ENCODE measurements around the gene ELP4. TPM values are rescaled to one million over a fixed set of nuclear protein-coding genes. Genes with fewer than 3 reads are reported as not detected.
A peak's percentile ranks its signal among the peaks of the same experiment; 100 is the strongest.

The ELP4 gene
- polyA plus RNA-seq, 3 donors = 6.0 to 17.8 (median 16.4) TPM

DNA sequence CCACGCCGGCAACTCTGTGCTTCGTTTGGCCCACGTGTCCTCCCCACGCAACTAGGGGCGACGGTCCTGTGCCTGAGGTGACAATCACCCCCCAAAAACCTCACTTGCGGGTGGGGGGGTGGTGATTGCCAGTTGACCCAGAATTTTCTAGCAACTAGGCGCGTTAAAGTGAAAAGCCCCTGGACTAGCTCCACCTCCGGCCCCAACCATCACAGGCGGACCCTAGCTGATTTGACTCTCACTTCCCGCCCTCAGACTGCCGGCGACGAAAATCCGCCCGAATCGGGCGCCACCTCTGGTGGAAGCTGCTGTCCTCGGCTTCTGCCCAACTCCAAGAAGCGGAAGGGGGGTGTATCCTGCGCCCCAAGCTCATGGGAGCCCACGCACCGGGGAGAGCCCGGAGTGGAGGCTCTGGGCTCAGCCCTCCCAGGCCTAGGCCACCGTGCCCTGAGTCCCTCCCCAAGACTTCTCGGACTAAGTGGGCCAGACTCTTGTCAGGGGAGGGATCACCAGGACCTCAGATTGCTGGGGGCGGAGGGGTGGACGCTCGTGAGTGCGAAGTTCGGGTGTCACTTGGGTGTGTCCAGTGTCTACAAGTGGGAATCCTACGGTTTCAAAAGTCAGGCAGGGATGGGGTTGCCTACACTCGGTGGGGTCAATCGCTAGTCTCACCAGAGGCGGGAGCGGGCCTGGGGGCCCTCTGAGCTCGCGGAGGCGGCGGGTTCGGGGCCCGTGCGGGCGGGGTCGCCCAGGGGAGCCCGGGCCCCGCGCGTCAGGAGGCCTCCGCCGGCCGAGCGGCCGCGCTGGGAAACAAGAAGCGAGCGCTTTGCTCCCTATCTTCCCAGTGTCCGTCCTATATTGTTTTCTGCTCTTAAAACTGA, 289.2 kb downstream of the ELP4 start:
- Mint-ChIP-seq H3K4me1 (peaks cover 28% of the 10 kb centered on the region), H3K4me3 (peak overlapping the region in 1 of 2 donors; percentile 88), H3K9me3 (peaks cover 6 to 39% (median 36%) of the 10 kb centered on the region in 7 donors), H3K36me3 (peaks cover 11 to 25% of the 10 kb centered on the region in 2 donors), H3K27ac (no peak overlapping the region), H3K27me3 (ENCODE audit: low read depth in 3 of 3) (peaks cover 93 to 95% (median 95%) of the 10 kb centered on the region in 3 donors)
- Histone ChIP-seq H3K27ac (ENCODE audit: low read depth in 1 of 2, low read length in 2 of 2) (no peak overlapping the region), H3K9me3 (replicated peaks in 1 of 2; ENCODE audit: control insufficient read depth in 1 of 2, insufficient read depth in 1 of 2, low read length in 2 of 2) (peaks cover 6 to 46% of the 10 kb centered on the region in 2 donors), H3K36me3 (replicated peaks in 1 of 2; ENCODE audit: control insufficient read depth in 1 of 2, insufficient read depth in 2 of 2, low read length in 2 of 2) (no peaks in the 10 kb centered on the region), H4K20me1 (ENCODE audit: insufficient read depth, low read length) (no peaks in the 10 kb centered on the region), H3K9ac (ENCODE audit: insufficient read depth, low read length, poor library complexity, severe bottlenecking) (no peak overlapping the region), H3K4me1 (ENCODE audit: control insufficient read depth in 1 of 2, insufficient read depth in 2 of 2, low read length in 2 of 2) (peaks cover 0 to 12% of the 10 kb centered on the region in 2 donors), H2AFZ (ENCODE audit: insufficient read depth, low read depth, low read length, poor library complexity, severe bottlenecking) (no peak overlapping the region), H3K27me3 (ENCODE audit: control insufficient read depth in 2 of 2, insufficient read depth in 2 of 2, low read length in 2 of 2) (peaks cover 93 to 100% of the 10 kb centered on the region in 2 donors), H3K4me2 (replicated peaks; ENCODE audit: extremely low read depth, low read length, poor library complexity, severe bottlenecking) (no peak overlapping the region), H3K79me2 (ENCODE audit: insufficient read depth, low read length) (no peaks in the 10 kb centered on the region), H3K4me3 (replicated peaks in 1 of 3; ENCODE audit: low read depth in 2 of 3, low read length in 3 of 3) (no peak overlapping the region)
- DNase-seq = no peak
- 5% methylated on average over 51 of the region's 60 CpGs for WGBS (ENCODE audit: insufficient coverage)
- intact Hi-C loops (cut with micrococcal nuclease) = no loop called here
- TF ChIP-seq, protein P1, sequence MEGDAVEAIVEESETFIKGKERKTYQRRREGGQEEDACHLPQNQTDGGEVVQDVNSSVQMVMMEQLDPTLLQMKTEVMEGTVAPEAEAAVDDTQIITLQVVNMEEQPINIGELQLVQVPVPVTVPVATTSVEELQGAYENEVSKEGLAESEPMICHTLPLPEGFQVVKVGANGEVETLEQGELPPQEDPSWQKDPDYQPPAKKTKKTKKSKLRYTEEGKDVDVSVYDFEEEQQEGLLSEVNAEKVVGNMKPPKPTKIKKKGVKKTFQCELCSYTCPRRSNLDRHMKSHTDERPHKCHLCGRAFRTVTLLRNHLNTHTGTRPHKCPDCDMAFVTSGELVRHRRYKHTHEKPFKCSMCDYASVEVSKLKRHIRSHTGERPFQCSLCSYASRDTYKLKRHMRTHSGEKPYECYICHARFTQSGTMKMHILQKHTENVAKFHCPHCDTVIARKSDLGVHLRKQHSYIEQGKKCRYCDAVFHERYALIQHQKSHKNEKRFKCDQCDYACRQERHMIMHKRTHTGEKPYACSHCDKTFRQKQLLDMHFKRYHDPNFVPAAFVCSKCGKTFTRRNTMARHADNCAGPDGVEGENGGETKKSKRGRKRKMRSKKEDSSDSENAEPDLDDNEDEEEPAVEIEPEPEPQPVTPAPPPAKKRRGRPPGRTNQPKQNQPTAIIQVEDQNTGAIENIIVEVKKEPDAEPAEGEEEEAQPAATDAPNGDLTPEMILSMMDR (IDR thresholded peaks at IDR 0.05) = no peak

GRCh38 chr11:31799435-31800397, 290.1 kb downstream of the ELP4 start:
- no peaks in the 10 kb centered on the region for H3K36me3 ChIP-seq (replicated peaks in 1 of 2; ENCODE audit: control insufficient read depth in 1 of 2, insufficient read depth in 2 of 2, low read length in 2 of 2)
- no peak overlapping the region for H3K4me3 ChIP-seq (replicated peaks in 1 of 3; ENCODE audit: low read depth in 2 of 3, low read length in 3 of 3)
- no peak overlapping the region for H3K27ac Mint-ChIP-seq
- no peak overlapping the region for H2AFZ ChIP-seq (ENCODE audit: insufficient read depth, low read depth, low read length, poor library complexity, severe bottlenecking)
- intact Hi-C loops (cut with micrococcal nuclease) = no loop called here
- peaks cover 15 to 55% of the 10 kb centered on the region in 2 donors for H3K9me3 ChIP-seq (replicated peaks in 1 of 2; ENCODE audit: control insufficient read depth in 1 of 2, insufficient read depth in 1 of 2, low read length in 2 of 2)
- H3K36me3 Mint-ChIP-seq = peaks cover 18 to 31% of the 10 kb centered on the region in 2 donors
- H3K27me3 ChIP-seq (ENCODE audit: control insufficient read depth in 2 of 2, insufficient read depth in 2 of 2, low read length in 2 of 2) = peaks cover 94 to 100% of the 10 kb centered on the region in 2 donors
- H3K4me1 ChIP-seq (ENCODE audit: control insufficient read depth in 1 of 2, insufficient read depth in 2 of 2, low read length in 2 of 2) = peaks cover 8 to 22% of the 10 kb centered on the region in 2 donors
- DNase-seq = no peak
- 4% methylated on average over 31 of the region's 48 CpGs for WGBS (ENCODE audit: insufficient coverage)
- TF ChIP-seq, protein P1 (IDR thresholded peaks at IDR 0.05) = no peak
- peaks cover 11 to 48% (median 45%) of the 10 kb centered on the region in 7 donors for H3K9me3 Mint-ChIP-seq
- peaks cover 94 to 97% (median 97%) of the 10 kb centered on the region in 3 donors for H3K27me3 Mint-ChIP-seq (ENCODE audit: low read depth in 3 of 3)
- peaks cover 37% of the 10 kb centered on the region for H3K4me1 Mint-ChIP-seq
- H4K20me1 ChIP-seq (ENCODE audit: insufficient read depth, low read length) = no peaks in the 10 kb centered on the region
- no peak overlapping the region for H3K4me2 ChIP-seq (replicated peaks; ENCODE audit: extremely low read depth, low read length, poor library complexity, severe bottlenecking)
- no peak overlapping the region for H3K9ac ChIP-seq (ENCODE audit: insufficient read depth, low read length, poor library complexity, severe bottlenecking)
- no peaks in the 10 kb centered on the region for H3K79me2 ChIP-seq (ENCODE audit: insufficient read depth, low read length)
- no peak overlapping the region for H3K27ac ChIP-seq (ENCODE audit: low read depth in 1 of 2, low read length in 2 of 2)
- peak overlapping the region in 1 of 2 donors; percentile 88 for H3K4me3 Mint-ChIP-seq

All from CD14-positive monocyte (primary cell).